ENCODE results near the gene SPEN.

- TF ChIP-seq CTCF (IDR thresholded peaks at IDR 0.05), result no peak
- no peak for TF ChIP-seq POLR2A (IDR thresholded peaks at IDR 0.05)
Measured at GRCh38 chr1:15973772-15974171, 126.3 kb downstream of the SPEN start.
